MCF 10A (cell line): Measurements from ENCODE around the gene TMEM45A. TPM values are rescaled to one million over a fixed set of nuclear protein-coding genes. Genes with fewer than 3 reads are reported as not detected.
"Not testable (repeated sequence)": the region's sequence is repeated elsewhere in the genome, so short reads cannot be mapped to it uniquely, and the experiment has no call there.

Experiments
- BruUV-seq: library from RNA; stranded (reverse); fragments of 400-500 nt; replicated peaks from 2 replicates; lab custom pipeline; 2021; lab: Mats Ljungman, UMichigan
- CTCF ChIA-PET: fragments of 300-600 bp; sonication (Branson Sonifier 250); formaldehyde crosslinking; extraction: SDS; loops from one replicate; lab custom pipeline; 2021; ENCODE audit warnings: antibody characterized with exemption, inconsistent platforms; lab: Yijun Ruan, JAX
- POLR2A ChIA-PET: fragments of 300-600, 350-650 bp; sonication (Branson Sonifier 250); formaldehyde crosslinking; extraction: SDS; loops from one replicate; lab custom pipeline; 2020; ENCODE audit warnings: antibody characterized with exemption, inconsistent platforms; lab: Yijun Ruan, JAX
- DNase-seq: peaks from one replicate; pipeline ENCODE4 v3.0.0-alpha.2; 2018; ENCODE audit not compliant: unreplicated experiment
- H3K27ac Mint-ChIP-seq: one replicate; pipeline ENCODE4 v1.8.0; 2022; ENCODE audit warnings: mild to moderate bottlenecking, low read depth, mixed read lengths; ENCODE audit not compliant: unreplicated experiment
- H3K27me3 Mint-ChIP-seq: one replicate; pipeline ENCODE4 v1.8.0; 2022; ENCODE audit warnings: mixed read lengths; ENCODE audit not compliant: insufficient read depth, unreplicated experiment
- H3K36me3 Mint-ChIP-seq: one replicate; pipeline ENCODE4 v1.8.0; 2022; ENCODE audit warnings: mild to moderate bottlenecking, moderate library complexity, mixed read lengths; ENCODE audit not compliant: insufficient read depth, unreplicated experiment
- H3K4me1 Mint-ChIP-seq: one replicate; pipeline ENCODE4 v1.8.0; 2022; ENCODE audit warnings: mixed read lengths; ENCODE audit not compliant: insufficient read depth, unreplicated experiment
- H3K4me3 Mint-ChIP-seq: one replicate; pipeline ENCODE4 v1.8.0; 2022; ENCODE audit warnings: mild to moderate bottlenecking, moderate library complexity, mixed read lengths; ENCODE audit not compliant: unreplicated experiment
- H3K9me3 Mint-ChIP-seq: one replicate; pipeline ENCODE4 v1.8.0; 2022; ENCODE audit warnings: mixed read lengths; ENCODE audit not compliant: unreplicated experiment
- CTCF ChIP-seq: fragments of 200-600 bp; IDR thresholded peaks from one replicate; pipeline ENCODE4 v1.8.0; 2022; ENCODE audit warnings: antibody characterized with exemption, mild to moderate bottlenecking; ENCODE audit not compliant: unreplicated experiment
- intact Hi-C: fragments of 100-400 bp; cut with micrococcal nuclease; formaldehyde crosslinking; loops from 2 replicates; pipeline ENCODE4 v1.14.1; 2022
- total RNA-seq: library from RNA; stranded (reverse); gene quantifications from 2 replicates; pipeline ENCODE4 v1.2.3, GENCODE V29; 2022

TMEM45A gene
- total RNA-seq, 1 experiment from 2014 or later = 4.1 TPM

GRCh38 chr3:100499651-100500050, 7.2 kb downstream of the TMEM45A start:
- H3K4me3 Mint-ChIP-seq = no peak overlapping the region
- no peaks in the 10 kb centered on the region for H3K27me3 Mint-ChIP-seq
- H3K27ac Mint-ChIP-seq = no peak overlapping the region
- intact Hi-C loops = no loop called here
- ChIA-PET CTCF (interaction anchor here (1.2 kb wide), 1 partner anchor 38 kb away, joined by 5 read pairs; no protein-coding TSS in a partner anchor), POLR2A (no interaction called here)
- H3K9me3 Mint-ChIP-seq = peaks cover 7% of the 10 kb centered on the region
- peaks cover 8% of the 10 kb centered on the region for H3K4me1 Mint-ChIP-seq
- BruUV-seq = no TSS peak
- TF ChIP-seq CTCF = no peak
- no peak for DNase-seq
- H3K36me3 Mint-ChIP-seq = no peaks in the 10 kb centered on the region

- POLR2A ChIA-PET = no interaction called here
- intact Hi-C loops = no loop called here
- H3K27ac Mint-ChIP-seq = no peak overlapping the region
- no peak for TF ChIP-seq CTCF
- CTCF ChIA-PET = interaction anchor here (1.2 kb wide), 1 partner anchor 38 kb away, joined by 5 read pairs; no protein-coding TSS in a partner anchor
- no TSS peak for BruUV-seq
- DNase-seq = no peak
- no peak overlapping the region for H3K4me3 Mint-ChIP-seq
- H3K4me1 Mint-ChIP-seq = peaks cover 8% of the 10 kb centered on the region
- no peaks in the 10 kb centered on the region for H3K36me3 Mint-ChIP-seq
- peaks cover 7% of the 10 kb centered on the region for H3K9me3 Mint-ChIP-seq
- H3K27me3 Mint-ChIP-seq = no peaks in the 10 kb centered on the region
These were observed 8.0 kb downstream of the TMEM45A start for GRCh38 chr3:100500320-100500880.

- Mint-ChIP-seq H3K36me3 (peaks cover 6% of the 10 kb centered on the region), H3K4me1 (peaks cover 6% of the 10 kb centered on the region), H3K4me3 (no peak overlapping the region), H3K27me3 (no peaks in the 10 kb centered on the region), H3K27ac (no peak overlapping the region), H3K9me3 (peaks cover 7% of the 10 kb centered on the region)
- TF ChIP-seq CTCF = no peak
- DNase-seq = no peak
- no TSS peak for BruUV-seq
- ChIA-PET POLR2A (no interaction called here), CTCF (interaction anchor here (0.8 to 0.9 kb wide), 2 partner anchors 12 to 14 kb away, joined by 4 read pairs; no protein-coding TSS in a partner anchor)
- intact Hi-C loops = no loop called here
These were observed 11.0 kb downstream of the TMEM45A start for GRCh38 chr3:100503448-100503847.

GRCh38 chr3:100506355-100506754, 13.9 kb downstream of the TMEM45A start:
- no peak for DNase-seq
- H3K27ac Mint-ChIP-seq = peak overlapping the region; percentile 17
- TF ChIP-seq CTCF = no peak
- H3K36me3 Mint-ChIP-seq = peaks cover 6% of the 10 kb centered on the region
- no TSS peak for BruUV-seq
- ChIA-PET POLR2A (interaction anchor here (0.7 to 1.1 kb wide), 2 partner anchors 14 to 537 kb away, joined by 3 to 4 read pairs; partner anchors contain the start of gene TMEM45A), CTCF (interaction anchor here (0.5 to 1.4 kb wide), 5 partner anchors 12 to 81 kb away, joined by 3 to 5 read pairs (median 3); partner anchors contain the start of gene TMEM45A)
- H3K4me1 Mint-ChIP-seq = peaks cover 6% of the 10 kb centered on the region
- peaks cover 18% of the 10 kb centered on the region for H3K9me3 Mint-ChIP-seq
- intact Hi-C loops = no loop called here
- H3K4me3 Mint-ChIP-seq = no peak overlapping the region
- H3K27me3 Mint-ChIP-seq = no peaks in the 10 kb centered on the region

GRCh38 chr3:100509818-100510217, 17.4 kb downstream of the TMEM45A start:
- H3K27ac Mint-ChIP-seq, H3K36me3 Mint-ChIP-seq, DNase-seq, intact Hi-C loops, H3K4me3 Mint-ChIP-seq, POLR2A ChIA-PET, CTCF ChIA-PET, H3K27me3 Mint-ChIP-seq, H3K4me1 Mint-ChIP-seq, BruUV-seq: not testable (repeated sequence)
- peaks cover 12% of the 10 kb centered on the region for H3K9me3 Mint-ChIP-seq
